NCI-H2107 treated with DMSO at 0.1 percent for 48 hours (cell line): ENCODE measurements around the gene PARP8.

Source experiments
- DNase-seq: peaks from one replicate; lab custom pipeline; 2025; ENCODE audit not compliant: unreplicated experiment; lab: John Stamatoyannopoulos, UW

The PARP8 gene

GRCh38 chr5:50726475-50727148 is 60.2 kb downstream of the PARP8 start:
- no peak for DNase-seq

DNA sequence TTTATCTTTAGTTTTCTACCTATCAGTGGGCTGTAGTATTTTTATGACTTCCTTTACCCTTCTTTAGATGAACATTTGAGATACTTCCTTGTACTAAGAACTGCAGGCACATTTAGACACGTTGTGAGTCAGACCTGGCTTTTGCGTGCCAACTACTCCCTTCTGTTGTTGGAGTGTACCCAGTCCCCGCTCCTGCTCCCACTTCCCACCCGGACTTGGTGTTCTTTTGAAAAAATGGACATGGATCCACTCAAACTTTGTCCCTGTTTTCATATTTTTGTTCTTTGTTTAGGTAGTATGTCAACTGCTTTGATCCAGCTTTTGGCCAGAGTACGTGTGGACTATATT is 60.7 kb downstream of the PARP8 start:
- DNase-seq: no peak

DNA sequence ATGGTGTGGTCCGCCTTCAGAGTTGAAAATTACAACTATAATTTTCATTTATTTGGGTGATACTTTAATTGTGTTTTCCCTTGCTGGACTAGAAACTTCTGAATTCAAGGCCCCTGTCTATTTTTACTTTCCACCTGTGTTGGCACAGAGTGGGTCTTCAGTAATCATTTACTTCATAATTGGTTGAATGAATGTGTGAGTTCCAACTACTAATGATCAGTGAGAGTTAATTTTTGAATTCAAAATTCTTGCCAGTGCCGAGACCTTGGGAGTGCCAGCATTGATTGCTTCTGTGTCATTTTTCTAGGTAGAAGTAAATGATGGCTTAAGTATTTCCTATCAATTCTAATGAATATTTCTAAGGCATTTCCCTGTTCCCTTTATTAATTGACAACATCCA is 61.4 kb downstream of the PARP8 start:
- no peak for DNase-seq

- DNase-seq: no peak
These were observed 63.9 kb downstream of the PARP8 start for GRCh38 chr5:50730336-50730735.

DNA sequence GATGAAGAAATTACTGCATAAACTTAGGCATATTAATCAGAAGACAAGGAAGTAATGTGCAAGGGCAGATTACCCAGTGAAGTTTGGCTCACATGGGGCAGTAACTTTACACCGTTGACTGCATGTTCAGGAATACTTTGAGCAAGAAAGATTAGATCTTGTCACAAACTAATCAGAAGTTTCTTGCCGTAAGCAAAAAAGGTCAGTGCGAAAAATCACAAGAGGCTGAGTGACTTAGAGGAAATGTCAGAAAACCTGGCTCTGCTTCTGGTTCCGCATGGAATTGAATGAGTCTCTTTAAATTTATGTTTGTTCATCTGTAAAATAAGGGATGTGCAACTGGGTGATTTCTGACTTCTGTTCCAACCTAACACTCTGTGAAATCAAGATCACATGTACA is 64.4 kb downstream of the PARP8 start:
- DNase-seq: no peak

- no peak for DNase-seq
These were observed 67.3 kb downstream of the PARP8 start for GRCh38 chr5:50733741-50734140.

GRCh38 chr5:50738864-50739263 is 72.4 kb downstream of the PARP8 start:
- no peak for DNase-seq

- no peak for DNase-seq
These were observed 74.4 kb downstream of the PARP8 start for GRCh38 chr5:50740832-50741231.

GRCh38 chr5:50744776-50745175 is 78.3 kb downstream of the PARP8 start:
- peak; percentile 7 for DNase-seq

GRCh38 chr5:50745221-50745910 is 78.9 kb downstream of the PARP8 start:
- DNase-seq: peak; percentile 59

GRCh38 chr5:50749181-50749580 is 82.7 kb downstream of the PARP8 start:
- DNase-seq: no peak

GRCh38 chr5:50749873-50750272 is 83.4 kb downstream of the PARP8 start:
- DNase-seq: no peak

DNA sequence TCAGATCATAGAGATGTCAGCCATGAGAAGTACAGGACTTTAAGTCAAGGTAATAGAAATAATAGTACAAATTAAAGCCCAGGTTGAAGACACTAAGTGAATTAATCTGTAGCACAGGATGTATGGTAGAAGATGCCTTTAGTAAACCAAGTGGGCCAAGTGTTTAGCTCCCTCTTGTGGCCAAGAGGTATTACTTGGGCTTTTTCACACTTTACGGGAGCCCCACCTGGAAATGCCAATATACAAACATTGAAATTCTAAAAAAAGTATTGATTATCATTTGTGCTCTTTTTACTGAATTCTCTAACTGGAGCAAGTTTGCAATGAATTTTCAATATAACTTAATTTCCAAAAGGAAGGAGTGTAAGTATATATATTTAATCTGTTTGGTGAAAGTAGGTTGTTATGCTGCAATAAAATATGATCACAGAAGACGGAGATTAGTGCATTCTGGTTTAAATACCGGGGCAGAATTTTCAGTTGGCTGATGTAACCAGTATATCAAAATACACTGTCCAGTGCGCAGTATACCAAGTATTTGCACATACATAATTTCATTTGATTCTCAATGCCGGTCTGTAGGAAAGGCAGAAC is 84.7 kb downstream of the PARP8 start:
- peak; percentile 3 for DNase-seq

- no peak for DNase-seq
These were observed 86.4 kb downstream of the PARP8 start for GRCh38 chr5:50752800-50753199.

GRCh38 chr5:50759526-50760270 is 93.3 kb downstream of the PARP8 start:
- no peak for DNase-seq

DNA sequence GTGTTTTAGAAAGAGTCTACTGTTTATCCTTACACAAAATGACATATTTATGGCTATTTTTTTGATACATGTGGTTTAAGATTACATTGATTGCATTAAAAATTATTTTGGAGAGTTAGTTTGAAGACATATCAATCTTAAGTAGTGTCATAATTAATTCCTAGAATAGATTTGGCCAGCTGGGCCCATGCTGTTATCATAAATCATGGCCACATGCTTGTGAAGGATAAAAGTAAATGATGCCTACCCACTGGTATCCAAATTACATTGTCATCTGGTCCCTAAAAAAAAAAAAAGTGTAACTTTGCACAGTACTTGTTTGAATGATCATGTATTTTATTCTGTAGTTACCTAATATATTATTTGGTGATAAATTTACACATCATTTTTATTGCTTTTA is 96.9 kb downstream of the PARP8 start:
- no peak for DNase-seq

DNA sequence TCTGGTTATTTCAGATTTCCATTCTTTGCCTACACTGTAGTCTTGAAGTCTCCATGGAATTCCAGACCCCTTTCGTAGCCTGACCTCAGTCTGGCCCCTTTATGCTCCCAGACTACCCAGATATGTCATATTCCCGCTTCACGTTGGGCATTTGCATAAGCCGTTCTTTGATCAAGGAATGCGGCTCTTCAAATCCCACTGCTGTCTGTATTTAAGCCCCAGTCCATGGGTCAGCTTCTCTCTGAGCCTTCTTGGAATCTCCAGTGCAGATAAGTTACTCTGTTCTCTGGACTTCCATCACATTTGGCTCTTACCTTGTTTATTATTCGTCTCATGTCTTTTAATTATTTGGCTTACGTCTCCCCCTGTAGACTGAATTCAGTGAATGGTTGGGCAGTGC is 97.4 kb downstream of the PARP8 start:
- no peak for DNase-seq

DNA sequence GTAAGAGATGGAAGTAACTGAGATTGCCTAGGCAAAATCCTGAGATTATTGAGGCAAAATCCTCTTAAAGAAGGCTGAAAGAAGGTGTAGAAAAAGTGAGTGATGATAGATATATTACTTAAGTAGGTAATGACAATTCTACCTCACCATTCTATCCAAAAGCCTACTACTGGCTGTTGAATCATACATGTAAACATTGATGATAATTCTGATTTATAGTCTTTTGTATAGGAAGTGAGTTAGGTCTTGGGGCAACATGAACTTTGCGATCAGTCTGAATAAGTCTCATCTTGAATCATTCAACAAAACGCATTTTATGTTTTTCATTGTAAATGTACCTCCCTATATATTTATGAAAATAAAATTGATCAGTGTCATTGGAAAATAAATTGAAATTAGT is 99.6 kb downstream of the PARP8 start:
- no peak for DNase-seq

- no peak for DNase-seq
These were observed 100.0 kb downstream of the PARP8 start for GRCh38 chr5:50766462-50766861.

GRCh38 chr5:50766967-50767366 is 100.5 kb downstream of the PARP8 start:
- DNase-seq: no peak

GRCh38 chr5:50767588-50767987 is 101.2 kb downstream of the PARP8 start:
- DNase-seq: no peak

GRCh38 chr5:50768634-50769033 is 102.2 kb downstream of the PARP8 start:
- no peak for DNase-seq
